Astrocyte (in vitro differentiated cells and primary cell): ENCODE measurements around the gene PRRC1. TPM values are rescaled to one million over a fixed set of nuclear protein-coding genes. Genes with fewer than 3 reads are reported as not detected.

Experiments used
- DNase-seq: peaks from one replicate; pipeline ENCODE4 v3.0.0-alpha.2; 2010; ENCODE audit warnings: low read depth
- FAIRE-seq: peaks from 2 replicates; lab custom pipeline; 2011; peaks lifted over from hg19 to GRCh38; lab: Jason Lieb, UNC
- H2AFZ ChIP-seq: 2 replicates; pipeline ENCODE4 v1.6.0; 2012; ENCODE audit warnings: low read depth, low read length, inconsistent platforms
- H3K27ac ChIP-seq: 2 replicates; pipeline ENCODE4 v1.5.1; 2011; ENCODE audit warnings: low read depth, low read length, inconsistent platforms
- H3K27me3 ChIP-seq: 2 replicates; pipeline ENCODE4 v1.6.0; 2011; ENCODE audit warnings: low read length, inconsistent platforms; ENCODE audit not compliant: insufficient read depth
- H3K36me3 ChIP-seq: 2 replicates; pipeline ENCODE4 v1.5.1; 2011; ENCODE audit warnings: low read length, inconsistent platforms; ENCODE audit not compliant: insufficient read depth
- H3K4me1 ChIP-seq: 2 replicates; pipeline ENCODE4 v1.5.1; 2011; ENCODE audit warnings: low read length, inconsistent platforms; ENCODE audit not compliant: insufficient read depth
- H3K4me2 ChIP-seq: 2 replicates; pipeline ENCODE4 v1.6.0; 2012; ENCODE audit warnings: low read length, inconsistent platforms
- H3K4me3 ChIP-seq: 2 replicates; pipeline ENCODE4 v1.5.1; 2011; ENCODE audit warnings: low read depth, mild to moderate bottlenecking, low read length, inconsistent platforms; ENCODE audit not compliant: insufficient read depth
- H3K79me2 ChIP-seq: 2 replicates; pipeline ENCODE4 v1.6.0; 2012; ENCODE audit warnings: mild to moderate bottlenecking, low read length, inconsistent platforms; ENCODE audit not compliant: insufficient read depth
- H3K9ac ChIP-seq: 2 replicates; pipeline ENCODE4 v1.6.0; 2012; ENCODE audit warnings: mild to moderate bottlenecking, low read length, inconsistent platforms
- H3K9me3 ChIP-seq: 2 replicates; pipeline ENCODE4 v1.5.1; 2012; ENCODE audit warnings: low read depth, mild to moderate bottlenecking, low read length, inconsistent platforms; ENCODE audit not compliant: insufficient read depth
- H4K20me1 ChIP-seq: 2 replicates; pipeline ENCODE4 v1.6.0; 2012; ENCODE audit warnings: low read length, inconsistent platforms; ENCODE audit not compliant: insufficient read depth
- H3K27ac Mint-ChIP-seq: one replicate; pipeline ENCODE4 v1.8.0; 2021; ENCODE audit warnings: mild to moderate bottlenecking, mixed read lengths; ENCODE audit not compliant: unreplicated experiment
- H3K27me3 Mint-ChIP-seq: one replicate; pipeline ENCODE4 v1.8.0; 2021; ENCODE audit warnings: low read depth, mixed read lengths; ENCODE audit not compliant: unreplicated experiment
- H3K36me3 Mint-ChIP-seq: one replicate; pipeline ENCODE4 v1.8.0; 2021; ENCODE audit warnings: low read depth, mixed read lengths; ENCODE audit not compliant: unreplicated experiment
- H3K4me1 Mint-ChIP-seq: one replicate; pipeline ENCODE4 v1.8.0; 2021; ENCODE audit warnings: low read depth, mixed read lengths; ENCODE audit not compliant: unreplicated experiment
- H3K4me3 Mint-ChIP-seq: one replicate; pipeline ENCODE4 v1.8.0; 2021; ENCODE audit warnings: mild to moderate bottlenecking, moderate library complexity, mixed read lengths; ENCODE audit not compliant: unreplicated experiment
- H3K9me3 Mint-ChIP-seq: one replicate; pipeline ENCODE4 v1.8.0; 2021; ENCODE audit warnings: mild to moderate bottlenecking, mixed read lengths; ENCODE audit not compliant: unreplicated experiment
- CTCF ChIP-seq: IDR thresholded peaks from 2 replicates; pipeline ENCODE4 v1.5.1; 2011; ENCODE audit warnings: low read depth, mild to moderate bottlenecking, inconsistent platforms, low read length, moderate library complexity; ENCODE audit not compliant: insufficient read depth
- EZH2 ChIP-seq: IDR thresholded peaks from 2 replicates; pipeline ENCODE4 v1.6.1; 2012; ENCODE audit warnings: mild to moderate bottlenecking, low read length, inconsistent platforms; ENCODE audit not compliant: insufficient read depth
- total RNA-seq: library from RNA; stranded (reverse); gene quantifications from 2 replicates; pipeline ENCODE4 v1.2.1, GENCODE V29; 2021

Gene PRRC1
- total RNA-seq, 1 donor from 2014 or later, result 131 TPM

GRCh38 chr5:127508644-127509373, 8.6 kb upstream of the PRRC1 start:
- no peak overlapping the region for H3K4me2 ChIP-seq
- no peak for TF ChIP-seq EZH2
- no peak overlapping the region for H3K4me3 ChIP-seq
- H2AFZ ChIP-seq, result no peak overlapping the region
- peaks cover 2% of the 10 kb centered on the region for H3K9me3 Mint-ChIP-seq
- H3K27me3 Mint-ChIP-seq, result peaks cover 2% of the 10 kb centered on the region
- H3K9me3 ChIP-seq, result no peaks in the 10 kb centered on the region
- no peaks in the 10 kb centered on the region for H3K79me2 ChIP-seq
- no peaks in the 10 kb centered on the region for H4K20me1 ChIP-seq
- no peak overlapping the region for H3K9ac ChIP-seq
- DNase-seq (no peak), FAIRE-seq (no peak)
- no peaks in the 10 kb centered on the region for H3K36me3 Mint-ChIP-seq
- no peak overlapping the region for H3K4me3 Mint-ChIP-seq
- no peaks in the 10 kb centered on the region for H3K4me1 Mint-ChIP-seq
- no peaks in the 10 kb centered on the region for H3K4me1 ChIP-seq
- H3K27ac ChIP-seq, result no peak overlapping the region
- peaks cover 8% of the 10 kb centered on the region for H3K27me3 ChIP-seq
- no peak overlapping the region for H3K27ac Mint-ChIP-seq
- H3K36me3 ChIP-seq, result no peaks in the 10 kb centered on the region

GRCh38 chr5:127513408-127513970, 4.0 kb upstream of the PRRC1 start:
- no peaks in the 10 kb centered on the region for H3K36me3 Mint-ChIP-seq
- FAIRE-seq, result no peak
- H3K4me2 ChIP-seq, result no peak overlapping the region
- H4K20me1 ChIP-seq, result peaks cover under 1% of the 10 kb centered on the region
- peaks cover 8% of the 10 kb centered on the region for H3K27me3 ChIP-seq
- H3K36me3 ChIP-seq, result no peaks in the 10 kb centered on the region
- TF ChIP-seq EZH2 (no peak), CTCF (no peak)
- no peaks in the 10 kb centered on the region for H3K9me3 Mint-ChIP-seq
- no peaks in the 10 kb centered on the region for H3K27me3 Mint-ChIP-seq
- H3K4me3 ChIP-seq, result no peak overlapping the region
- H3K79me2 ChIP-seq, result peaks cover 10% of the 10 kb centered on the region
- H3K9me3 ChIP-seq, result no peaks in the 10 kb centered on the region
- no peak overlapping the region for H2AFZ ChIP-seq
- H3K27ac Mint-ChIP-seq, result no peak overlapping the region
- no peaks in the 10 kb centered on the region for H3K4me1 Mint-ChIP-seq
- no peak overlapping the region for H3K9ac ChIP-seq
- no peak for DNase-seq
- no peak overlapping the region for H3K4me3 Mint-ChIP-seq
- H3K4me1 ChIP-seq, result no peaks in the 10 kb centered on the region
- no peak overlapping the region for H3K27ac ChIP-seq

GRCh38 chr5:127514816-127515215, 2.6 kb upstream of the PRRC1 start:
- no peaks in the 10 kb centered on the region for H3K36me3 ChIP-seq
- H3K4me3 Mint-ChIP-seq, result no peak overlapping the region
- no peaks in the 10 kb centered on the region for H3K27me3 ChIP-seq
- H4K20me1 ChIP-seq, result peaks cover 13% of the 10 kb centered on the region
- H3K27ac ChIP-seq, result no peak overlapping the region
- peaks cover 6% of the 10 kb centered on the region for H3K4me1 ChIP-seq
- H3K9me3 Mint-ChIP-seq, result peaks cover 2% of the 10 kb centered on the region
- H3K27ac Mint-ChIP-seq, result no peak overlapping the region
- peaks cover 23% of the 10 kb centered on the region for H3K79me2 ChIP-seq
- no peak overlapping the region for H3K4me2 ChIP-seq
- no peak for DNase-seq
- H3K4me1 Mint-ChIP-seq, result peaks cover 6% of the 10 kb centered on the region
- H3K4me3 ChIP-seq, result no peak overlapping the region
- no peaks in the 10 kb centered on the region for H3K36me3 Mint-ChIP-seq
- no peak overlapping the region for H3K9ac ChIP-seq
- H2AFZ ChIP-seq, result no peak overlapping the region
- TF ChIP-seq EZH2 (no peak), CTCF (no peak)
- no peaks in the 10 kb centered on the region for H3K27me3 Mint-ChIP-seq
- no peaks in the 10 kb centered on the region for H3K9me3 ChIP-seq
- FAIRE-seq, result no peak
